Esophagus (tissue), 2 donors: ENCODE results near the gene UBE2D2. TPM values are rescaled to one million over a fixed set of nuclear protein-coding genes. Genes with fewer than 3 reads are reported as not detected.

Experiments used
- H3K27ac ChIP-seq, 2 donors: one replicate each; pipeline ENCODE4 v1.5.1; 2013; ENCODE audit warnings: low read depth in 2 of 2, mild to moderate bottlenecking in 2 of 2, inconsistent platforms in 1 of 2, low read length in 1 of 2, moderate library complexity in 1 of 2
- H3K27me3 ChIP-seq, 2 donors: one replicate each; pipeline ENCODE4 v1.6.1; 2013; ENCODE audit warnings: low read length in 2 of 2, control low read depth in 1 of 2, mild to moderate bottlenecking in 1 of 2; ENCODE audit not compliant: insufficient read depth in 2 of 2, control insufficient read depth in 1 of 2
- H3K36me3 ChIP-seq, 2 donors: one replicate each; pipeline ENCODE4 v1.6.1; 2013; ENCODE audit warnings: low read length in 1 of 2; ENCODE audit not compliant: control insufficient read depth in 2 of 2, insufficient read depth in 2 of 2
- H3K4me1 ChIP-seq, 2 donors: one replicate each; pipeline ENCODE4 v1.6.1; 2013; ENCODE audit warnings: low read length in 1 of 2; ENCODE audit not compliant: control insufficient read depth in 2 of 2, insufficient read depth in 2 of 2
- H3K4me3 ChIP-seq, 2 donors: one replicate each; pipeline ENCODE4 v1.5.1; 2013; ENCODE audit warnings: low read length in 2 of 2, mild to moderate bottlenecking in 2 of 2, low read depth in 1 of 2, moderate library complexity in 1 of 2
- H3K9me3 ChIP-seq, 2 donors: one replicate each; pipeline ENCODE4 v1.6.1; 2013; ENCODE audit warnings: mild to moderate bottlenecking in 2 of 2, low read depth in 1 of 2, low read length in 1 of 2, moderate library complexity in 1 of 2; ENCODE audit not compliant: control insufficient read depth in 2 of 2, insufficient read depth in 1 of 2
- WGBS, 2 donors: extraction: QIAGEN DNeasy Blood & Tissue Kit; methylation state at CpG; one replicate each; pipeline ENCODE4 v1.1.7; 2013; 5-methylcytosine and 5-hydroxymethylcytosine counted together
- polyA plus RNA-seq, 2 donors: library from polyadenylated mRNA; stranded (reverse); fragments of 200-250 nt; gene quantifications; one replicate each; pipeline ENCODE4 v1.2.3, GENCODE V29; 2013
- donor health status: healthy with polysubstance abuse.
- donor health status: Bipolar disorder and iron deficiency.

UBE2D2 gene
- polyA plus RNA-seq, 2 donors, result 43.4 to 76.9 TPM

DNA sequence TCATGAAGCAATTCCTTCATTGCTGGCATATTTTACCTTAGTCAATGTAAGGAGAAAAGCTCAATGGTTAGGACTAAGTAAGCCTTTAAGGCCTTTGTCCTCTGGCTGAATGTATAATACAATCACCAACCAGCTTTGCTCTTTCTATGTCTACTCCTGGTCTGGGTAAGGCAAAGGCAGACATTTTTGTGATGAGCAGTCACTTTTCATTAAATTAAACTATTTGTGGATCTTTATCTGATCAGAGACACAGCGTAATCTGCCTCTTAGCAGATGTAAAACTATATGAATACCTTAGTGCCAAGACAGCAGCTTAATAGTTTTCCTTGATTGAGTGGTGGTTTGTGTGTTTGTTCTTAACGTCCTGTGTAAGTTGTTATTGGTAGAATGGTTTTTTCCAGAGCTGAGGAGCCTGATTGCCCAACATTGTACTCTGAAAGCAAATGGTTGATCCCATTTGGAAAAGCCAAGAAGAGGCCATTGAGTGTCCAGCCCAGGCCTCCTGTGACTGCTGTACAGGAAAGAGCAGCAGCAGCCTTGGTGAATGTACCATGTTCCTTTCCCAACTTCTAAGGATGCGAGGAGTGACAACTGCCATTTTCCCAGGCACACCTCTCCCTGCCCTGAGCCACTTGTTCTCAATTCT lies 70.5 kb downstream of the UBE2D2 start:
- H3K4me3 ChIP-seq, result no peak overlapping the region
- H3K4me1 ChIP-seq, result peaks cover 3 to 15% of the 10 kb centered on the region in 2 donors
- no peak overlapping the region for H3K27ac ChIP-seq
- H3K9me3 ChIP-seq, result no peaks in the 10 kb centered on the region
- no peaks in the 10 kb centered on the region for H3K27me3 ChIP-seq
- 78 to 81% methylated on average over 3 of the region's 3 CpGs for whole genome bisulfite sequencing, 2 donors
- H3K36me3 ChIP-seq, result peaks cover 4 to 7% of the 10 kb centered on the region in 2 donors

DNA sequence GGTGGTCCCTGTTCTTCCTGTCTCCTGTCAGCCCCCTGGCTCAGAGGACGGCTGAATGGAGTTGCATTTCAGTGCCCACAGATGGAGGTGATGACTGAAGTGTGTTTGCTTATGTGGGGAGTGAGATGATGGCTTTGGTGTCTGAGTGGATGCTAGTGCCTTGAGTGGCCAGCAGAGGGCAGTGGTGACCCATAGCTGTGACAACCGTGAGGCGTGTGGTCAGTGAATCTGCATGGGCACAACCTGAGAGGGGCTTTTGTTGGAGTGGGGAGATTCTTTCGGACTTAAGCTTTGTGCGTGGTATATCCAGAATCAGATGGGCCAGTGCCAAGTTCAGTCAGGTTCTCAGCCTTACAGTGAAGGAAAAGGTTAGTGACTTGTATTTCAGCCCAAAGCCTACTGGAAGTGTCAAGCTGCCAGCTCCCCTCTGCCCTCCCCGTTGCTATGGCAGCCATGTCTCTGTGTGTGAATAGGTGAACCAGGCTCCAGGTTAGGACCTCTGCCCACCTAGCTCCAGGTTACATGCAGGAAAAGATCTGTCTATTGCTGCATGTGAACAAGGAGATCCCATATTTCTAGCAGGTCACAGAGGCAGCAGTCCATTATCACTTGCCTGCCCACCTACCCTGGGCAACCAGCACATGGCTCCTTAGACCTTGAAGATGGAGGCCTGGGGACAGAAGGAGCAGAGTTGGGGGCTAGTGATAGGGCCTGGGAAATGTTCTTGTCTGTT lies 72.3 kb downstream of the UBE2D2 start:
- WGBS, 2 donors, result 7 to 11% methylated on average over 6 of the region's 6 CpGs
- Histone ChIP-seq H3K9me3 (no peaks in the 10 kb centered on the region), H3K27ac (no peak overlapping the region), H3K27me3 (no peaks in the 10 kb centered on the region), H3K4me1 (peaks cover 8 to 23% of the 10 kb centered on the region in 2 donors), H3K36me3 (peaks cover 4% of the 10 kb centered on the region in 2 donors), H3K4me3 (no peak overlapping the region)

DNA sequence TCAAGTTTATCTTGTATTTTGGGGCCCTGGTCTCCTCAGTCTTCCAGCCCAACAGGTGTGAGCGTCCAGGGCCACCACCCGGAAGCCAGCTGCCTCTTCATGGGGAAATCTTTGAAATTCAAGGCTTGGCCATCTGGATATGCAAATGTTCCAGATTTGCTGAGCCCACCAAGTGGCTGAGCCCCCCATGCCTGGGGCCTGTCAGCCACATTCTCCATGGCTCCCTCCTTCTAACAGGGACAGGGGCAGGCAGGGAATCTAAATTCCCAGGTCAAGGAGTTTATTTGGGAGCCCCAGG lies 72.8 kb downstream of the UBE2D2 start:
- Histone ChIP-seq H3K27me3 (no peaks in the 10 kb centered on the region), H3K36me3 (peaks cover under 1 to 4% of the 10 kb centered on the region in 2 donors), H3K27ac (no peak overlapping the region), H3K9me3 (no peaks in the 10 kb centered on the region), H3K4me1 (peaks cover 8 to 28% of the 10 kb centered on the region in 2 donors), H3K4me3 (no peak overlapping the region)
- WGBS, 2 donors, result 73 to 86% methylated on average over 2 of the region's 2 CpGs

DNA sequence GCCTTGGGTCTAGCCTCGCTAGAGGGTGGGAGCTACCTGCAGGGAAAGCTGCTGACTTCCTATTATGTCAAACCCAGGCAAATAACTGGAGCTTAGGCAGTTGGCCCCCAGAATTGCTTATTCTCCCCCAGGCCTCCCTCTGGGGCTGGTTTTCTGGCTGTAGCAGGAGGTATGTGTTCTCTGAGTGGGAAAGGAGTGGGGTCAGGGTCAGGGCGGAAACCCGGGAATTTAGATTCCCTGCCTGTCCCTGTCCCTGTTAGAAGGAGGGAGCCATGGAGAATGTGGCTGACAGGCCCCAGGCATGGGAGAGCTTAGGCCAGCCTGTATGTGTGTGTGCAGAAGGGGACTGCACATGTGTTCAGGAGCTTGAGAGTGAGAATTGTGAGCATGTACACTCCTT lies 73.4 kb downstream of the UBE2D2 start:
- no peak overlapping the region for H3K27ac ChIP-seq
- H3K27me3 ChIP-seq, result no peaks in the 10 kb centered on the region
- H3K36me3 ChIP-seq, result peaks cover 0 to 4% of the 10 kb centered on the region in 2 donors
- no peak overlapping the region for H3K4me3 ChIP-seq
- 86 to 88% methylated on average over 3 of the region's 3 CpGs for WGBS, 2 donors
- peaks cover 8 to 28% of the 10 kb centered on the region in 2 donors for H3K4me1 ChIP-seq
- no peaks in the 10 kb centered on the region for H3K9me3 ChIP-seq

GRCh38 chr5:139635191-139635590 lies 74.1 kb downstream of the UBE2D2 start:
- peaks cover 8 to 31% of the 10 kb centered on the region in 2 donors for H3K4me1 ChIP-seq
- peak overlapping the region in 1 of 2 donors; percentile 95 for H3K27ac ChIP-seq
- 51 to 60% methylated on average over 1 of the region's 1 CpG for WGBS, 2 donors
- no peak overlapping the region for H3K4me3 ChIP-seq
- no peaks in the 10 kb centered on the region for H3K27me3 ChIP-seq
- H3K9me3 ChIP-seq, result no peaks in the 10 kb centered on the region
- H3K36me3 ChIP-seq, result peaks cover 0 to 4% of the 10 kb centered on the region in 2 donors

- Histone ChIP-seq H3K4me3 (no peak overlapping the region), H3K9me3 (no peaks in the 10 kb centered on the region), H3K4me1 (peaks cover 8 to 31% of the 10 kb centered on the region in 2 donors), H3K27me3 (no peaks in the 10 kb centered on the region), H3K36me3 (peaks cover 0 to 4% of the 10 kb centered on the region in 2 donors), H3K27ac (peak overlapping the region; percentile 65 to 95)
Measured at GRCh38 chr5:139635606-139636206, 74.6 kb downstream of the UBE2D2 start.

DNA sequence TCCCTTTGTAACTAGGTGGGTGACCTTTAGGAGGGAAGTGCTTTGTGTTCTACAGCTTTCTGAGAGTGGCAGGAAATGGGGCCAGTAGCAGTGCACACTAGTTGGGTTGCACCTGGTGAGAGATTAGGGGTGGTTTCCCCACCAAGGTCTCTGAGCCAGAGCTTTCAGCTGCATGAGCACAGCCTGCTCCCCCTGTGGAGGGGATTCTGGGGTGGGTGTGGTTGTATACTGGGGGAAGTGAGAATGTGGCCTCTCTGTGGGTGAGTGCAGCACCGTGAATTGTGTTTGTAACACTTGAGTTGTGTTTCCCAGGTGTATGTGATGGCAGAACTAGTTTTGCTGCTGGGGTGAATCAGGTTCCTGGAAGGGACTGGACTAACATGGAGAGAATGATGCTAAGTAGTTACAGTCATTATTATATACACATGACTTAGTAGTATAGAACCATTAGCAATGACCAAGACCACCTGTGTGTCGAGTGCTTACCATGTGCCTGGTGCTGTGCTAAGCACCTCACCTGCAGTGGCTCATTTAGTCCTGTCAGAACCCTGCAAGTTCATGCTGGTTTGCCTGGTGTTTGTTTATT lies 75.2 kb downstream of the UBE2D2 start:
- Histone ChIP-seq H3K4me1 (peaks cover 8 to 31% of the 10 kb centered on the region in 2 donors), H3K4me3 (no peak overlapping the region)
- 26 to 36% methylated on average over 2 of the region's 2 CpGs for WGBS, 2 donors

DNA sequence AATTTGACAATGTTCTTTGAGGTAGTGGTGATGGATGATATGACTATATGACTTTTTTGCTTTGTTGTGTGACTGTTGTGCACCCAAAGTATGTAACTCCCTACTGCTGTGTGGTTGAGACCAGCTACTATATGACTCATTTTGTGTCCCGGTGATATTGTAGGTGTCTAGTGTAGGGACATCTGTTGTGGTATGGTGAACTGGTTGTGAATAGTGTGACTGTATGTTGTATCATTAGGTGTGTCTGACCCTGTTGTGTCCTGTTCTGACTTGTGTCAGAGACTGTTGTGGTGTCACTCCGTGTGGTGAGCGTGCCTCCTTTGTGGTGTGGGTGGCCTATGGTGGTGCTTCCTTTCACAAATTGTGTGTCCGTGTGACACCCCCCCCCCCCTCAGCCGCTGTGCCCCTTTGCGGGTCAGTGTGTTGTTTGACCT lies 75.9 kb downstream of the UBE2D2 start:
- peaks cover 0 to 4% of the 10 kb centered on the region in 2 donors for H3K36me3 ChIP-seq
- H3K4me3 ChIP-seq, result peak overlapping the region; percentile 9 to 46
- H3K9me3 ChIP-seq, result no peaks in the 10 kb centered on the region
- peaks cover 8 to 31% of the 10 kb centered on the region in 2 donors for H3K4me1 ChIP-seq
- 2 to 3% methylated on average over 5 to 6 of the region's 6 CpGs for WGBS, 2 donors
- no peaks in the 10 kb centered on the region for H3K27me3 ChIP-seq
- H3K27ac ChIP-seq, result peak overlapping the region; percentile 87 to 95

More for the DNA sequence above, 75.2 kb downstream of the UBE2D2 start:
- peak overlapping the region; percentile 87 to 95 for H3K27ac ChIP-seq
- H3K27me3 ChIP-seq, result no peaks in the 10 kb centered on the region
- H3K9me3 ChIP-seq, result no peaks in the 10 kb centered on the region
- peaks cover 0 to 4% of the 10 kb centered on the region in 2 donors for H3K36me3 ChIP-seq

GRCh38 chr5:139637438-139638089 lies 76.4 kb downstream of the UBE2D2 start:
- H3K36me3 ChIP-seq, result peaks cover 0 to 1% of the 10 kb centered on the region in 2 donors
- H3K27ac ChIP-seq, result peak overlapping the region; percentile 87 to 95
- no peaks in the 10 kb centered on the region for H3K27me3 ChIP-seq
- WGBS, 2 donors, result 2 to 3% methylated on average over 49 to 62 of the region's 62 CpGs
- H3K9me3 ChIP-seq, result no peaks in the 10 kb centered on the region
- H3K4me1 ChIP-seq, result peaks cover 8 to 31% of the 10 kb centered on the region in 2 donors
- peak overlapping the region; percentile 46 to 52 for H3K4me3 ChIP-seq
